ENCODE data around the gene FAM120A. TPM values are rescaled to one million over a fixed set of nuclear protein-coding genes. Genes with fewer than 3 reads are reported as not detected.

Gene FAM120A
- total RNA-seq, 1 experiment from 2014 or later, result 115 TPM

- DNase-seq (ENCODE audit: low spot score), result no peak
Measured at GRCh38 chr9:93440896-93441580, 10.4 kb upstream of the FAM120A start.

GRCh38 chr9:93446073-93446472, 5.4 kb upstream of the FAM120A start:
- DNase-seq (ENCODE audit: low spot score), result no peak

DNA sequence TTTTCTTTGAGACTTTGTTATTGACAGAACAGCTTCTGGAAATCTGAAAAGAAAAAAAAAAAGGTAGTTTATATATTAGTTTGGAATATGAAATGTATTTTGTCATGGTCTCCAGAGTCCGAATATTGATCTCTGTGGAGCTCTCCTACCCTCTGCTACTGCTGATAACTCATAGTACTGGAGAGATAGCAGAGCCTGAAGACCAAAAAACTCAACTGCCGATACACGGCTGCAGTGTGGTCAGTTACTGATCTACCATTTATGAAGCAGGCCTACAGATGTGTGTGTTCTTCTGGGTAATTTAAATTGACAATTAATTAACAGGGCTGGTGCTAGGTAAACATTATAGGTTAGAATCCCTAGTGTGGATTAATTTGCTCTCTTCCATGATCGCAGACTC, 3.8 kb upstream of the FAM120A start:
- DNase-seq (ENCODE audit: low spot score), result no peak

GRCh38 chr9:93451849-93452709, 594 bp downstream of the FAM120A start:
- peak; percentile 69 for DNase-seq (ENCODE audit: low spot score)

DNA sequence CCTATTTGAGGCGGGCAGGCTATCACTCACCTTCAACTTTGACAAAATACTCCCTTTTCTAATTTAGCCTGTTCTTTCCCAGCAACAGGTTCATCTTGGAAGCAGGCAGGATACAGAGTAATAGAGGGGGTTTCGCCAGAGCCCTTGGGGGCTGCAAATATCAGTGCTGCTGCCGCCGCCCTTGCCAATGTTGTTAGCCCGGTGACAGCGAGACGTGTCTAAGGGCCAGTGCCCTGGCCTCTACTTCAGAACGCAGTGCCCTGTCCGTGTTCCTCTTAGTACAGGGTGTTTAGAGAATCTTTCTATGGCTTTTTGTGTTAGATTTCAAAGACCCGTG, 1.2 kb downstream of the FAM120A start:
- DNase-seq (ENCODE audit: low spot score), result no peak

DNA sequence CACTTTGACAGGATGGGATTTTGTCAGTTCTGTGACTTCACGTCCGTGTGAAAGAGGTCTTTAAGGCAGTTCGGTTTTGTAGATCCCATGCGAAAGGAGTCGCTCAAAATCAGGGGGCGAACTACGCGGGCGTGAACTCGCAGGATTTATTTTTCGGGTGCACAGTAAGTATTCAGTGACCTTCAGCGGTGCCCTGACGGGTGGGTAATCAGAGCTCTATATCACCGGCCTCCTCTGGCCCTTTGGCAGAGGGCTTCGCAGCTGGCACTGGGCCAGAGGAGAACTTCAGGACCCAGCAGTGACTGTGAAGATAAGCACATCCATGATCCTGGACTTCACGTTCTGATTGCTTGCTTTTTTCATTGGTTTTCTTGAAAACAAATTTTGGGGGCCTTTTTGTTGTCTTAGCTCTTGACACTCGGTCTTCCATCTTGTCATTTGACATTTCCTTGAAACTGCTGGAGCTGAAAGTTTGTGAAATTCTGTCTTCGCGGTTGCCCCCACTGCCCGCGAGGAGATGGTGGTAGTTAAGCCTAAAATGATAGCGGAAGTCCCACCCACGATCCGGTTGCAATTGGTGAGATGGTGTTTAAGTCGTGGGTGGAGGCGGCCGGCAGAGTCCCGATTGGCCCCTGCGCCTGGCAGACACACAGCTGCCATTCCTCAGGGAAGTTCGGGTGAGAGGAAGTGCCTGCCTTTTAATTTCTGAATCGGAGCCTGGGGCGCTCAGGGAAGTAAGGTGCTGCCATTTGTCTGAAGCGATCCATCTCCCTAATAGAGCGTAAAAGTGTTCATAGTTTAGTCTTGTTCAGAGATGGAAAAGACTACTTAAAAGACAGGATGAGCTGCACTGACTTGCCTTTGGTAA, 1.8 kb downstream of the FAM120A start, which contains the start of gene FAM120AOS:
TSS of gene FAM120AOS (minus strand) at position 535 of the 868 bp plus-strand sequence. CDS start 872 bp downstream, outside the sequence.
- DNase-seq (ENCODE audit: low spot score), result peak; percentile 96

- DNase-seq (ENCODE audit: low spot score), result no peak
Measured at GRCh38 chr9:93456022-93456421, 4.5 kb downstream of the FAM120A start.

DNA sequence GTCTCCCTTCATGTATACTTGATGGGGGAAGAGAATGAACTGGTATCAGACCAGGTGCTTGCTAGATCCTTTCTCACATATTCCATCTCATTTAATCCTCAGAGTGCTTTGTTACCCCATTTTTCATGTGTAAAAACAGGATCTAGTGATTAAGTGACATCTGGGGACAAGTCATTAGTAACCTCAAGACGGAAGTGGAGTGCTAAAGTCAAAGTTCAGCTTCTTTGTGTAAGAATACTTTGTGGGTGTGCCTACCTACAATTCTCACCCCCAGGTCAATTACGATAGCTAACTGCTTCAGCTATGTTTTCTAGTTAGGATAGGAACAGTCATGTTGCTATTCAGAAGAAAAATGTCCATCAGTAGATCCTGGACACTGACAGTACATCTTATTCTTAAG, 5.0 kb downstream of the FAM120A start:
- no peak for DNase-seq (ENCODE audit: low spot score)

DNA sequence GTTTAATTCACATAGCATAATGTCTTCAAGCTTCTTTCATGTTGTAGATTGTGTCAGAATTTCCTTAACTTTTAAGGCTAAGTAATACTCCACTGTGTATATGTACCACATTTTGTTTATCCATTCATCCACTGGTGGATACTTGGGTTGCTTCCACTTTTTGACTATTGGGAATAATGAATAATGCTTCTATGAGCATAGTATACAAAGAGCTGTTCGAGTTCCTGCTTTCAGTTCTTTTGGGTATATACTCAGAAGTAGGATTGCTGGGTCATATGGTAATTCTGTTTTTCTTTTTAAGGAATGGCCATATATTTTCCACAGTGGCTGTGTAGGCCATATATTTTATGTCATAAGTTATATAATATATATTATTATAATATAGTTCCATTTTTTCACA, 5.5 kb downstream of the FAM120A start:
- no peak for DNase-seq (ENCODE audit: low spot score)

DNA sequence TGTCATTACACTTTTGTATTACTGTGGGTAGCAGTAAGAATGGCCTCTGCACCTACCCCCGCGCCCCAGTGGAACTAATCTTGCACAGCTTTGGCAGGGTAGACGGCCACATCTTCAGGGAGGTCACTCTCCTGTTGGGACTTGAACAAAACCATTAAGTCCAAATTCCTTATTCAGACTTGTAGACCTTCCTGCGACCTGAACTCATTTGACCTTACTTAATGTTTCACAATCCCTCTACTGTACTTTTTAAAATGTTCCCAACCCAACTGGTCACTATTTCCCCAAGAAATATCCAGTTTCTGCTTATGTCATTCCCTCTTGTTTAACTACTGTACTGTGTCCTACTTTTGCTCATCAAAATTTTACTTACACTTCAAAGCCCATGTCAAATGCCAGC, 7.2 kb downstream of the FAM120A start:
- no peak for DNase-seq (ENCODE audit: low spot score)

DNA sequence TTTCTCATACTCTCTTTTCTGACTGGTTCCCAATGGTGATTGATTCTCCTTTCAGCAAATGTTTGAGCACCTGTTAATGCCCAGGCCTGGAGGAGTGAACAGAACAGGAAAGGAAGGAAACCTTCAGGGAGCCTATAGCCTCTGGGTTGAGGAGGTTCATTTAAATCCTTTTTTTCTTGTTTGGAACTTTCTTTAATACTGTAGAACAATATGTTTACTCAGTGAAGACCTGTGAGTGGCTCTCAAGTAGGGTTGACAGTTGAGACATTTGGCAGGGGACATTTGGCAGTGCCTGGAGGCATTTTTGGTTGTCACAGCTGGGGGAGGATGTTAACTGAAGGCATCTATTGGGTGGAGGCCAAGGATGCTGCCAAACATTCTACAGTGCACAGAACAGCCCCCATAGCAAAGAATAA, 8.0 kb downstream of the FAM120A start:
- no peak for DNase-seq (ENCODE audit: low spot score)

DNA sequence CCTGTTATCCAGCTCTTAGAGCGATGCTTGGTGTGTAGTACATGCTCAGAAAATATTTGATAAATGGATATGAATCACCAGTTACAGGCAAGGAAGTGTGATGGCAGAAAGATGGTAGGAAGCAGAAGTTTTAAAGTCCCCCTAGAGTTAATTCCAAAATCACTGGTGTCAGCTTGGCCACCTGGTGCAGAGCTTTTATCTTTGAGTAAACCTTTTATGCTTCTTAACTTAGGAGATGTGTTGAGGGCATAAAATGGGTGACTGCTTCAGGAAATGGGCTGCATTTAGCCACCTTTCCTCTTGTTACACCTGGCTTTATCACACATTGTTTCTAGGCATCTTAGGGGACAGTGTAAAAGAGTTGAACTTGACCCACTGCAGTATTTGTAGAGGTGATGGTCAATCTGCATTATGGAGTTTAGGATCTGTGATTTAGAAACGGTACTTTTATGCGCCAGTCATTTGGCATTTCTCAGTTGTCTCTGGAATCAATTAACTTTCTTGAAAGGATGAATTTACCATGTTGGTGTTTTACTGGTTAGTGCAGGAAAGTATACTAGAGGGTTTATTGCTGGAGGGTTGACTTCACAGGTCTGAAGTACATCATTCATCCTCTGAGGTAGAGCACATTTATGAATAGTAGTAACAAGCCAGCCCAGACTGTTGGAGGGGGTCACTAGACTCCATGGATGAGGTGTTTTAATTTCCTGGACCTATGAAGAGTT, 9.4 kb downstream of the FAM120A start:
- no peak for DNase-seq (ENCODE audit: low spot score)

DNA sequence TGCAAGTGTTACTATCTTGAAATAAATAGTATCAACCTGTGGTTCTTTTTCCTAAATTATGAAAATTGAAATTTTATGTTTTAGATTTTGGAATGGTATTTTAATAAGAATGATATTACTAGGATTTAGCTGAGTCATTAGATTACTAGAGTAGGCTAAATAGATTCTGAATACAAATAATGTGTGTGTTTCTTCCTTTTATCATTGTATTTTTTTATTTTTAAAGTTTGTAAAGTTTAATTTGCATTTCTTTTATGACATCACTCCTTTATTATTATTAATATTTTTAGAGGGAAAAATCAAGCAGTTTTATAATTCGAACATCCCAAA, 9.9 kb downstream of the FAM120A start:
- no peak for DNase-seq (ENCODE audit: low spot score)

DNA sequence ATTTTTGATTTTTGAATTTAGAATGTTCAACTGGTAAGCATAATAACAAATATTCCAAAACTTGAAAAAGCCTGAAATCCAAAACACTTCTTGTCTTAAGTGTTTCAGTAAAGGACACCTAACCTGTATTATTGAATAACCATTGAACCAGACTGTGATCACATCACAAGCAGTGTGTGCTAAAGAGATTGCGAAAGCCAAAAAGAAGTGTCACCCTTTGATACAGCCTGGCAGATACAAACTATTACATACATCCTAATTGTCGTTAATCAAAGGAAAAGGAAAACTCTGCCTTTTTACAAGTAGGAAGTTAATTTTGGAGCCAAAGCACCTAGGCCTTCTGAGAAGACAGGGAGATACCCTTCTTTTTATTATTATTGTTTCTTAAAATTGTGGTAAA, 10.3 kb downstream of the FAM120A start:
- no peak for DNase-seq (ENCODE audit: low spot score)

- no peak for DNase-seq (ENCODE audit: low spot score)
Measured at GRCh38 chr9:93463638-93464248, 12.3 kb downstream of the FAM120A start.

GRCh38 chr9:93464395-93464794, 12.9 kb downstream of the FAM120A start:
- no peak for DNase-seq (ENCODE audit: low spot score)

DNA sequence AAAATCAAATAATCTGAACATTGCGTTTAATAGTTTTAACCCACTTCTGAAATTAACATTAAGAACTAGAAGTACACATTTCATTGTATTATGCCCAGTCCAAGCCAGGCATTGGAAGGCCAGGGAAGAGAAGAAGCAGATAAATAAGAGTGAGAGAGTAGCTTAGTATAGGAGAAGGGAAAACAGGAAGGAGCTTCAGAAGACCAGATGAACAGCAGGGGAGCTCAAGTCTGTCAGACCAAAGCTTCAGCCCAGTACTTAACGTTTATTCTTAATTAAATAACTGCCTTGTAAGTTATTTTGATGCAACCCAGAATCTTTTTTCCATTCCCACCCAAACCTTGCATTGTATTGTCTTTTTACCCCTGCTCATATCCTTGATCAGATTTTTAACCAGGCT, 13.4 kb downstream of the FAM120A start:
- DNase-seq (ENCODE audit: low spot score), result no peak

GRCh38 chr9:93465855-93466254, 14.4 kb downstream of the FAM120A start:
- DNase-seq (ENCODE audit: low spot score), result no peak

- peak; percentile 19 for DNase-seq (ENCODE audit: low spot score)
Measured at GRCh38 chr9:93466416-93467061, 15.1 kb downstream of the FAM120A start.

DNA sequence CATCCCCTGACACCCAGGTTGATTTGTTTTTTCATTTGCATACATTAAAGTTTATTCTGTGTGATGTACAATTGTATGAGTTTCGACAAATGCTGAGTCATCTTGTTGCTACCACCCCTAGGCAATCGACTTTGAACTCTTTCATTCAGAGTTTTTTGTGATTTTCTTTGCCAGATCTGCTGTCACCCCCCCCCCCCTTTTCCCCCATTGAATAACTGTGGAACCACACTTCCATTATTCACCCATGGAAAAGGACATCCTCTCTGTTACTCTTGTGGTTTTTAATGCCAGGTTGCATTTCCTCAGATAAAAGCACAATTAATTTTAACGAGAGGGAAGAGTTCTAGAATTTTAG, 15.6 kb downstream of the FAM120A start:
- peak; percentile 22 for DNase-seq (ENCODE audit: low spot score)

GRCh38 chr9:93467462-93467861, 16.0 kb downstream of the FAM120A start:
- DNase-seq (ENCODE audit: low spot score), result peak; percentile 32
